HG03571 (cell line): Measurements from ENCODE around the gene RNF114.
A peak's percentile ranks its signal among the peaks of the same experiment; 100 is the strongest.
"Not testable (repeated sequence)": the region's sequence is repeated elsewhere in the genome, so short reads cannot be mapped to it uniquely, and the experiment has no call there.

Source experiments
- ATAC-seq: cut with Tn5 transposase; IDR thresholded peaks from one replicate; pipeline ENCODE4 v1.9.1; 2021; ENCODE audit not compliant: unreplicated experiment

The RNF114 gene

GRCh38 chr20:49961413-49961812 is 25.2 kb downstream of the RNF114 start:
- ATAC-seq, result no peak

GRCh38 chr20:49964964-49965780 is 29.0 kb downstream of the RNF114 start:
- no peak for ATAC-seq

- no peak for ATAC-seq
Measured at GRCh38 chr20:49965781-49966305, 29.6 kb downstream of the RNF114 start.

GRCh38 chr20:49966861-49967260 is 30.7 kb downstream of the RNF114 start:
- ATAC-seq, result no peak

- ATAC-seq, result no peak
Measured at GRCh38 chr20:49969234-49969633, 33.0 kb downstream of the RNF114 start.

- ATAC-seq, result no peak
Measured at GRCh38 chr20:49969946-49970345, 33.7 kb downstream of the RNF114 start.

- ATAC-seq, result no peak
Measured at GRCh38 chr20:49970498-49970897, 34.3 kb downstream of the RNF114 start.

GRCh38 chr20:49973981-49974380 is 37.8 kb downstream of the RNF114 start:
- no peak for ATAC-seq

GRCh38 chr20:49976542-49976941 is 40.3 kb downstream of the RNF114 start:
- ATAC-seq, result no peak

GRCh38 chr20:49977740-49978139 is 41.5 kb downstream of the RNF114 start:
- ATAC-seq, result not testable (repeated sequence)

GRCh38 chr20:49978685-49979029 is 42.5 kb downstream of the RNF114 start:
- ATAC-seq, result no peak

GRCh38 chr20:49979030-49979832 is 43.0 kb downstream of the RNF114 start:
- ATAC-seq, result no peak

GRCh38 chr20:49980140-49981008 is 44.2 kb downstream of the RNF114 start:
- no peak for ATAC-seq

GRCh38 chr20:49981218-49982071 is 45.2 kb downstream of the RNF114 start:
- no peak for ATAC-seq

GRCh38 chr20:49982072-49982345 is 45.8 kb downstream of the RNF114 start:
- ATAC-seq, result no peak

GRCh38 chr20:49982346-49983122 is 46.3 kb downstream of the RNF114 start, which contains the start of gene SNAI1:
SNAI1 (plus strand) TSS chr20:49982980; CDS start chr20:49983060, 80 bp downstream.
- peak; percentile 65 for ATAC-seq

- no peak for ATAC-seq
Measured at GRCh38 chr20:49983123-49983847, 47.1 kb downstream of the RNF114 start.

GRCh38 chr20:49983848-49984408 is 47.7 kb downstream of the RNF114 start:
- ATAC-seq, result no peak
